NCI-H524 treated with DMSO at 0.1 percent for 48 hours (cell line): ENCODE measurements around the gene ALKBH7.
"Not testable (repeated sequence)": the region's sequence is repeated elsewhere in the genome, so short reads cannot be mapped to it uniquely, and the experiment has no call there.

Experiments
- DNase-seq: peaks from one replicate; lab custom pipeline; 2025; lab: John Stamatoyannopoulos, UW

ALKBH7 gene

DNA sequence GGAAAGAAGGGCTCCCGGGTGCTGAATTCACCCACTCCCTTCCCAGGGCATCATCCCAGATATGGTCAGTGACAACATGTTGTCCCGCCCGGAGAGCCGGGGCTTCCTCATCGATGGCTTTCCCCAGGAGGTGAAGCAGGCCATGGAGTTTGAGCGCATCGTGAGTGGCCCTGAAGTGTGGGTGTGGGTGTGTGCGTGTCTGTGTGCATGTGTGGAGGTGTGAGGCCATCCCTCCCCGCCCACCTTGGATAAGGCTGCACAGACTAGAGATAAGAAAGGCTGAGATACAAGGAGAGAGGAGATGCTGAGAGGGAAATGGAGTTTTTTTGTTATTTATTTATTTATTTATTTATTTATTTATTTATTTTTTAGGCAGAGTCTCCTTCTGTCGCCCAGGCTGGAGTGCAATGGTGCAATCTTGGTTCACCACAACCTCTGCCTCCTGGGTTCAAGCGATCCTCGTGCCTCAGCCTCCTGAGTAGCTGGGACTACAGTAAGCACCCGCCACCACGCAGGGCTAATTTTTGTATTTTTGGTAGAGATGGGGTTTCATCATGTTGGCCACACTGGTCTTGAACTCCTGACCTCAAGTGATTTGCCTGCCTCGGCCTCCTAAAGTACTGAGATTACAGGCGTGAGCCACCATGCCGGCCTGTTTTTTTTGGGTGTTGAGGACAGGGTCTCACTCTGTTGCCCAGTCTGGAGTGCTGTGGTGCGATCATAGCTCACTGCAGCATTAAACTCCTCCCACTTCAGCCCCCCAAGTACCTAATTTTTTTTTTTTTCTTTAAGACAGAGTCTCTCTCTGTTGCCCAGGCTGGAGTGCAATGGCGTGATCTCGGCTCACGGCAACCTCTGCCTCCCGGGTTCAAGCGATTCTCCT is 27.7 kb downstream of the ALKBH7 start:
- not testable (repeated sequence) for DNase-seq

DNA sequence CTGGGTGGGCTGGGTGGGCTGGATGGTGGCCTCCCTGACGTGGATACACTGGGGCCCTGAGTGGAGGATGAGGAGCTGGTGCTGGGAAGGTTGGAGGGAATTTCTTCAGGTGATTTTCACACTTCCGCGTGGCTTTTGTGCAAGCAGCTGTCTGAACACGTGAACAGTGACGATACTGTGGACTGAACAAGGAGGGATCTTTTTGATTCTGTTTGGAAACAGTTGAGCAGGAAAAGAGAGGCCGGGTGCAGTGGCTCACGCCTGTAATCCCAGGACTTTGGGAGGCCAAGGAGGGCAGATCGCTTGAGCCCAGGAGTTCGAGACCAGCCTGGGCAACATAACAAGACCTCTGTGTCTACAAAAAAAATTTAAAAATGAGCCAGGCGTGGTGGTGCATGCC is 29.5 kb downstream of the ALKBH7 start:
- DNase-seq, result no peak

DNA sequence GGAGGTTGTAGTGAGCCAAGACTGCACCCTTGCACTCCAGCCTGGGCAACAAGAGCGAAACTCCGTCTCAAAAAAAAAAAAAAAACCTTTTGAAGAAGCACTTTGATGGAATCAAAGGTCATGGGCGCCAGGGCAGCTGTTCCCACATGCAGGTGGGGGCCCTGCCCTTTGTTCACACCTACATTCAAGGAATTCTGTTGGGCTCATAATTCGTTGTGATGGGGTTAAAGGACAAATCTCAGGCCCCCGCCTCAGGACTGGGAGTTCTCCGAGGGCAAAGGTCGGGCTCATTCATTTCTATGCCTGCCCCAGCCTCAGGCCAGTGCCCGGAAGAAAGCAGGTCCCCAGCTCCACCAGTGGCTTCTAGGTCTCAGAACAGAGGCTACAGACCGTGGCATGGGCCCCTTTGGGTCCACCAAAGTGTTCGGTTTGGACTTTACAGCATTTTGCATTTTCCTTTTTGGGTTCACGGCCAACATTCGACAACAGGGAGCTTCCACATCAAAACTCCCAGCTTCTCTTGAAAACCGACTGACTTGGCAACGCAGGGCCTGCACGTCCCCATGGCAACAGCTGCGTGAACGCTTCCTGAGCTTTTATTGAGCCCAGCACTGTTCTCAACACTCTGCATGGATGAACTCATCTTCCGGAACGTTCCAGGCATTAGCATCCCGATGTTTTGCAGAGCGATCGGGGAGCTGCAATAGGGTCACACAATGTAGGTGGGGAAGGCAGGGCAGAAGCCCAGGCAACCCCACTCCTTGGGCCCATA is 30.4 kb downstream of the ALKBH7 start:
- DNase-seq, result no peak

DNA sequence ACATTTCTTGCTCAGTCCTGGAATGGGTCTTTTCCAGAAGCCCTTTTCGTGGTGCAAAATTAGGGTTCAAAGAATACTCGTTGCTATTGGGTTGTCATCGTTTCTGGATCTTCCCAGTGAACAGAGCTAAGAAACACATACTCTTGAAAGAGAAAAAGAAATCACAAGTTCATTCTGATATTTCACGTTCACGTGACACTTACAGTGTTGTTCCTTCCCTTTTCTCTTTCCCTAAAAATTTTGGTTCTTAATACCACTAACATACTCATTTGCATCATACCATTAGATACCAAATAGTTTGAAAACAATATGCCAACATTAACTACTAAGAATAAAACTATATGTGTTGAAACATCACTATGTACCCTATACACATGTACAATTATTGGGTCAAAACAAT is 33.8 kb downstream of the ALKBH7 start:
- no peak for DNase-seq

DNA sequence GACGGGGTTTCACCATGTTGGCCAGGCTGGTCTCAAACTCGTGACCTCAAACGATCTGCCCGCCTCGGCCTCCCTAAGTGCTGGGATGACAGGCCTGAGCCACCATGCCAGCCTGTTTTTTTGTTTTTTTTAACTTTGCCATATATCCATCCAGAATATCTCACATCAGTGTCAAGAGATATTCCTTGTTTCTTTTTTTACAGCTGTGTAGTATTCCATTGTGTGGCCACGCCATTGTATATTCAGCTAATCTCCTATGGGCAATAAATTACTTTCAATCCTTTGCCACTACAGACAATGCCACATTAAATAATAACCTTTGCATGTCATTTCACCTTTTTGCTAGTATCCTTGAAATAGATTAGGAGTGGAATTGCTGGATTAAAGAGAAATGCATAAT is 36.8 kb downstream of the ALKBH7 start:
- DNase-seq, result no peak

DNA sequence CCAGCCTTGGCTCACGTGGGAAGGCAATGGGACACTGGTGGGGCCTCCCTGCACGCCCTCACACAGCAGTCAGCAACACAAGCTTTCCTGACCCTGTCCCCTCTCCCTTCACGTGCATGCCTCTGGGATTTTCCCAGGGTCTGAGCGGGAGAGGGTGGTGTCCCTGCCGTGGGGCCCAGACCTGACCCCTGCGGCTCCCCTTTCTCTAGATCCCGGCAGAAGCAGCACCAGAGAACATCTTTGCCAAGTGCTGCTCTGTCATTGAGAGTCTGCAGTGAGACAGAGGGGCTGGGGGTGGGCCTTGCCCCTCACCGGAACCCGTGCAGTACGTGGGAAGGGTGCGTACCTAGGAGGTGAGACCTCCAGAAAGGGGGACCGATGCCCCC is 39.5 kb downstream of the ALKBH7 start:
- DNase-seq, result no peak

DNA sequence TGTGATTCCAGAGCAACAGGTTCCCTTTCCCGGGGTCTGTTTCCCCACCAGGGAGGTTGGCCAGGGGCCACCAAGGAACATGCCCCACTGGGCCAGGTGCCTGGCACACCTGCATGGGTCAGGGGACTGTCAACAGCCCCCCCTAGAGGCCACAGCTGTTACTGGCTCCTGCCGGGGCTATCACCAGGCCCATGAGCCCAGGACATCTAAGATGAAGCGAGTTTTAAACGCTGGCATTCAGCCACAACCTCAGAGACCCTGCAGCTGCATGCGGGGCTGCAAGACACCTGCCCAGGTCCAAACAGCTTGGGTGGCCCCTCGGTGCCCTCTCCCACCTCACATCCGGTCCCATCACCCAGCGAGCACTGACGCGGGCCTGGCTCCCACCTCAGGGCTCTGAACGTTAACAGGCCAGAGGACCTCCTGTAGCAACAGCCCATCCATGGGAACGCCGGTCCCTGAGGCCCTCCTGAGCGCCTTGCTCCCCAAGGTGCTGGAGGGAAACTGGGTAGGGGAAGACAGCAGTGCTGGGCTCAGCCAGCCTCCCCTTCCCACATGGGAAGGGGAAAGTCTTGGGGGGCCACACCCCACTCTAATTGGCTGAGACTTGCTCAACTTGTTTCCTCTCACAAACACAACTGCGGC is 40.0 kb downstream of the ALKBH7 start:
- DNase-seq, result no peak

DNA sequence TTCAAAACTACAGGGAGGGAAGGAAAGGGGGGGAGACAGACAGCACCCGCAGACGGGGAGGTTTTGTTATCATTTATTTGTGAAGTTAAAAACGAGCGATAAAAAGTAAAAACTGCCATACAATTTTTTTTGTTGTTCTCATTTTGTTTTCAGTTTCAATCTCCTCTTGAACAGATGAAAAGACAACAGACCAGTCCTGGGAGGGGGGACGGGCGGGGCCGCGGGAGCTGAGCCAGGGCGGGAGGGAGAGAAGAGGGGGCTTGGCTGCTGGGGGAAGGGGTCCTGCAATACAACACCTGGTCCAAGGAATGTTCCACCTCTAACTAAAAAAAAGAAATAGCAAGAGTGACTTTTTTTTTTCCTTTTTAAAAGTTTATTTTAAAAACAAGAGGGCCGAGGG is 40.7 kb downstream of the ALKBH7 start:
- DNase-seq, result no peak

DNA sequence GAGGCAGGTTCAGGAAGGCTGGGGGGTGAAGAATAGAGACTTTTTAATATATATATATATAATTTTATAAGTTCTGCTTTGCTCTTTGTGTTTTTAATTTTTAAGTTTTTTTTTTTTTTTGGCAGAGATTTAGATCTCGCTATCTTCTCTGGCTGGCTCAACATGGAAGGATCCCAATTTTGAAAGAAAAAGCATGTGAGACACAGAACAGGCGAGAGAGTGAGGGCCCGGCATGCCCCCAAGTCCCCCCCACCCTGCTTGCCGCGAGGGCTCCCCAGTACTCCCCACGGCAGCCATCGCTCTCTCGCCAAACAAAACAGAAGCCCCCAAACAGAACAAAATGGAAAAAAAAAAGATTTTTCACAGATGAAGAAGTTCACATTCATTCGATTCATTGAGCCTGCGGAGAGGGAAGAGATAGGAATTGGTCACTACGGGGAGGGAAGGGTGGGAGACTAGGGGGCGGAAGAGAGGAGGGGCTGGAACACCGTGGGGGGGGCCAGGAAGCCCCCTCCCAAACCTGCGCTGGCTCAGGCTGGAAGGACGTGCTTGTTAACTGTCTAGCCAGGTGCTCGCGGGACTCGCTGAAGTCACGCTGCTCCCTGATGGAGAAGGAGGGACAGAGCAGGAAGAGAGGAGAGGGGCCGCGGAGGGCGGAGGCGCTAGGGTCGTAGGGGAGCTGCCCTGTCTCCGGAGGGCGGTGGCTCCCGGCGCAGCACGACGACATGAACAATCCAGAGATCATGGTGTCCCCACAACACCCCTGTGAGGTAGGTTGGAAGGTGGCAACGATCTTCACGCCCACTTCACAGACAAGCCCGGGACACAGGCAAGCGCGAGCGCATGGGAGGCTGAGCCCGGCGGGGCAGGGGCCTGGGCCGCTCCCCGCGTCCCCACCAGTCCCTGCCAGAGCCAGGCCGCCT is 41.4 kb downstream of the ALKBH7 start:
- no peak for DNase-seq

DNA sequence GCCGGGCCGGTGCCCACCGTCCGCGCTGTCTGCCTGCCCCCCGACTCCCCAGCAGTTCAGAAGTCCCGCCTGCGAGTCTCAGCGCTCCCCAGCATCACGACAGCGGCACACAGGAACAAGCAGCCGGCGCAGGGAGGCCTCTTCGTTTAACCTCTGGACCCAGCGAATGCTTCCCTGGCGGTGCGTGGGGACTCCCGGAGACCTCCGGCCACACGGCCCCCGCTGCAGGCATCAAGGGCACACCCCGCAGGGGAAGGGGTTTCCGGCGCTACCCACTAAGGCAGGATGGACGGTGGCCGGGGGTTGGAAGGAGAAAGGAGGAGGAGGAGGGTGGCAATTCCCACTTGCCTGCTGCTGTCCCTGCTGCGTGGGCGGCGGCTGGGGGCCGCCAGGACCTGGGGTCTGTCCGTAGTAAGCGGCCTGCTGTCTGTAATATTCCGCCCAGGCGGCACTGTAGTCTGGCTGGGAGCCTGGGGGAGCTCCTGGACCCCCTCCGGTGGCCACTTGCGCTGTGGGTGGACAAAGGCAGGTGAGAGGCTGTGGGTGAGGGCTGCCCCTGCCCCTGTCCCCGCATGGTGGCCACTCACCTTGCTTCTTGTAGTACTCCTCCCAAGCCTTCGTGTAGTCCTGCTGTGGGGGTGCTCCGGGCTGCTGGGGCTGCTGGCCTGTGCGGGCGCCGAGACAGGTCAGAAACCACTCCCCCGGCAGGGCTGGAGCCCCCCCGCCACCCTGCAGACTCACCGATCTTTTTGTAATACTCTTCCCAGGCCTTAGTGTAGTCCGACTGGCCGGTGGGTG is 42.4 kb downstream of the ALKBH7 start:
- no peak for DNase-seq

DNA sequence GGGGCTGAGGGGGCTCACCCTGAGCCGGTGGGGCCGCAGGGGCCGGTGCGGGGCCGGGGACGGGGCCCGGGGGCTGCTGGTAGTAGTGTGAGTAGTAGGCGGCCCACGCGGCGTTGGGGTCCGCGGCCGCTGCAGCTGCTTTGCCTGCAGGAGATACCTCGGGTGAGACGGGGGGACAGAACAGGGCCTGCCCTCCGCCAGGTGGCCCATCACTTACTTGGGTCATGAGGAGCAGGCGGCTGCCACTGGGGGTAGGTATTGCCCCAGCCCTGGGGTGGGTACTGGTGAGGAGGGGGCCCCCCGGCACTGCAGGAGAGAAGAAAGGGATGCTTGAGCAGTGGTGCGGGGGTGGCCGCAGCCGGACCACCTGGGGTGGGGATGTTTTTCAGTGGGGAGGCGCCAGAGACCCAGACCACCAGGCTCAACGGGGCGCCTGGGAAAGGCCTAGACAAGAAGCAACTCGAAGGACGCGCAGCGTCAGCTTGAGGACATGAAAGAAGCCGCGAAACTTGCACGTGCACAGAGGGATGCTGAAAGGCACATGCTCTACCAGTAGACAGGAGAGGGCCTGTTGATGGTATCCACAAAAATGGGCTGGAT is 43.1 kb downstream of the ALKBH7 start:
- DNase-seq, result no peak

DNA sequence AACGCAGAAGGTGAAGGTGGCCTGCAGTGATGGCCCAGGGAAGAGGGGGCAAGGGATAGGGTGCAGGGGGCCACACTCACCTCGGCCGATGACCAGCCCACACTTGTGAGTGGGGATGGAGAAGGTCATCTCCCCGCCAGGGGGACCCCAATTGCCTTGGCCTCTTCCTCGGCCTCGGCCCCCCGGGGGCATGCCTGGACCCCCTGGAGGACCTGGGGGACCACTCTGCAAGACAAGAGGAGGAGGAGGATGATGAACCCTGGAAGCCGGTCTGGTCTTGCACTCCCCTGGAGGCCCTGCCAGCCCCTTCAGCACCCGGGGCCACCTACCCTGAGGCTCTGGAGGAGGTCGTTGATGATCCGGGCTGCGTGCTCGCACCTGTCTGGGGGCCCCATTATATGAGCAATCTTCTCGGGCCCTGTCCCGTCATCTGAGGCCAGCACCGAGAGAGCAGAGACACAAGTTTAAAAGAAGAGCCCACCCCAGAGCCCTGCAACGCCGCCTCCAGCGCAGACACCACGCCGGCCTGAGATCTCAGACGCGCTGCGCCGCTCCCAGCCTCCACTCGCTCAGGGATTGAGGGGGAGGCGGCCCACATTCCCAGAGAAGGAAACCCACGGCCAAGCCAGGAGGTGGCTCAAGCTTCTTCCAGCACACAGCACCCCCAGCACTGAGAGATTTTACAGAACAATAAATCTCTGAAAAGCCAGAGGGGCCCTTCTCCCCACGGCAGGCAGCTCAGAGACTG is 44.2 kb downstream of the ALKBH7 start:
- DNase-seq, result no peak

DNA sequence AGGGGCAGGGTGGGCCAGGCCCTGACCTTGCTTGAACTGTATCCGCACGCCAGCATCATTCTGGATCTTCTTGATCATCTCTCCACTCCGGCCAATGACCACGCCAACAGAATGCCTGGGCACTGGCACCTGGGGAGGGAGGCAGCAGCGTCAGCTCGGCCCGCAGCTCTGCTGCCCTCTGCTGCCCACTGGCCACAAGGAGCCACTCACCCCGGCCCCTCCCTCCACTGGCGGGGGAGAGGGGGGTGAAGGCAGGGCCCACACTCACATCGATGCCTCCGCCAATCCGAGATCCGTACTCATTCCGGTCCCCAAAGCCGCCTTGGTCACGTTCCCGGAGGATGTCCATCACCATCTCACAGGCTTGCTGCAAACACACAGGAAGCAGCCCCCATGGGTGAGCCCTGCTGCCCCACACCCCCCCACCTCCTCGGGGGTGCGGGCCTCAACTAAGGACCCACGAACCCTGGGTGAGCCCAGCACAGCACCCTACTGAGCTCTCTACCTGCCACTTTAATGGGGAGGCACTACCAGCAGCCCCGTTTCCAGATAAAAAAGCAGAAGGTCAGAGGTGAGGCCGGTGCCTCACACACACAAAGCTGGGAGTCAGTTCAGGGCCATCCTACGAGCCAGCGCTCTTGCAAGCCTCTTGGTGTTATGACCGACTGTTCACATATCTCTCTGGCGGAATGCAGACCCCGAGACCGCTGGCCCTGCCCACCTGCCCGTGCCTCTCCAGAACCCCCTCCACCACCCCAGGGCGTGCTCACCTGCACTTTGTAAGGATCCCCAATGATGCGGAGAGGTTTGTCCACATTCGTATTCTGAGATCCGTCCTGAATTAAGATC is 45.3 kb downstream of the ALKBH7 start:
- DNase-seq, result no peak

DNA sequence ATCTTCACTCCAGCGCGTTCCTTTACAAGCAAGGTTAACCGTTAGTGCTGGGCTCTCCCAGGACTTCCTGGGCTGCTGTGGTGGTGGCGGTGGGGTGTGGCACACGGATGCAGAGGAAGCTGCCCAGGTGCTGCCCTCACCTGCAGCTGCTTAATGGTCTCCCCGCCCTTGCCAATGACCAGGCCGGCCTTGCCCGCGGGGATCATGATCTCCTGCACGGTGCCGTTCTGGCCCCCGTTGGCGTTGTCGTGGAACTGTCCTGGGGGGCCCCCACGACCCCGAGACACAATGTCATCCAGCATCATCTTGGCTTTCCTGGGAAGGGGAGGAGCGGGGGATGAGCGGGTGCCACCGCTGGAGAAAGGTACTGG is 46.0 kb downstream of the ALKBH7 start:
- DNase-seq, result no peak

DNA sequence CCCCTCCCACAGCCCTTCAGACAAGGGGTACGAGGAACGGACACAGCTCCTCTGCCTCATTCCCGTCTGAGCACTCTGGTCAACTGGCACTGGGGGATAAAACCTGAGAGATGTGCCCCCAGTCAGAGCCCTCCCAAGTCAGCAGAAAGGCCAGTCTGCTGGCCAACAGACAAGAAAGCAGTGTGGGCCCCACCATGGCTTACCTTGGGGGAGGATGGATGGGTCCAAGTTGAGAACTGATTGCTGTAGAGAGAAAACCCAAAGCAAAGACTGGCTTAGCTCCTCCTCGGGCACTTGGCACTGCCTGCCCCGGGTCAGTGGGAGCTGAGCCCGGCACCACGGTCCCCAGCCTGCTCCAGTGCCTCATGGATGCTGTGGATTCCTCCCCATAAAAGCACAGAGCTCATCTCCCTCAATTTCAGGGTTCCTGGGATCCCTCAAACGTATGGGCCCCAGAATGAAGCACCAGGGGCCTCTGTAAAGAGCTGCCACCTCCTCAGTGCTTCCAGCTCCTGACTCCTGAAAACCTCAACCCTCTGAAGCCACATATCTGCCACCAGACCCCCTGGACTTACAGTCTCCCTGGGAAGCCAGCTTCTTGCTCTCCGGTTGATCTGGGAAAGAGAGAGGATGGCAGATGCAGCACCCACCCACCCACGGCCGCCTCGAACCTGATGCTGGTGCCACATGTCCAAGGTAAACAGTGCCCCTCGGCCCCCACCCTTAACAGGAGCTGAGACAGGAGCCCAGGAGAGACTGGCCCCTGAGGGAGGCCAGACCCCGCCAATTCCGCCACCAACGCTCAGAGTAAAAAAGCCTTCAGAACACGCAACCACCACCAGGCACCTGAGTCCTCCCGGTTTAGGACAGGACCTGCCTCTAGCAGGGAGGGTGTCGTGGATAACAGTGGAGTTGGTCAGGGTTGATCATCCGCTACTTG is 48.8 kb downstream of the ALKBH7 start:
- DNase-seq, result no peak

DNA sequence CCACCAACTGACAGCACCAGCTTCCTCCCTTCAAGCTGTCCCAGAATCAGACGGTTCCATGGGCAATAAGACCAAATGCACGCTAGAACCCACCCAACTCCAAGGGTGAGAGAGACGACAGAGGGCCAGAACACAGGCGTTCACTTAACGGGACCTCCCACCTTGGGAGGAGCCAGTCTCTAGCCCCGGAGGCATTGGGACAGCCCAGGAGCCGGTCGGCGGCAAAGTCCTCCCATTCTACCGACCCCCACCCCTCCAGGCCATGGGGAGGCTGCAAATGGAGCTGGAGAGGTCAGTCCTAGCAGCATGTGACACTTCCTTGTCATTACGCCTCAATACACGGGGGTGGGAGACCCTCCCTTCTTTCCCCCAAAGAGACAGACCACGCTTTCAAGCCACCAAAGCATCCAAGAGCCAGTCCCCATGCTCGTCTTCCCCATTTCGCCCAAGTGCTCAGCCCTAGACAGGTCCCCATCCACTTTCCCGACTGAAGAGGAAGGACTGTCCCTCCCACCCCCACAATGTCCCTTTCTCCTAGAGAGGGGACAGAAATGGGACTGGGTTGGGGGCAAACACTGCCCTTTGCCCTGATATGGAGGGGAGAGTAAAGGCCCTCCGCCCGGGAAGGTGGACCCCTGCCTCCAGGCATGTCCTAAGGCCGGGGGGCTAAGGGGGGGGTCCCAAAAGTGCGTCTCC is 51.1 kb downstream of the ALKBH7 start:
- no peak for DNase-seq
